Measurements from ENCODE around the gene ZCCHC2.

GRCh38 chr18:62607708-62608428, 85.0 kb downstream of the ZCCHC2 start:
- TF ChIP-seq GATA2 (IDR thresholded peaks at IDR 0.05; ENCODE audit: low read depth, low read length) (no peak), GATA3 (IDR thresholded peaks at IDR 0.05; ENCODE audit: low read depth, low read length) (no peak)
